Mammary epithelial cell (primary cell): Measurements from ENCODE around the gene TOX3.

Experiments used
- CTCF ChIP-seq, 2 donors: IDR thresholded peaks in 1 of 2; conservative IDR thresholded peaks in 1 of 2; 2 replicates each; pipeline ENCODE4 v1.5.1; 2011 to 2012; ENCODE audit warnings: inconsistent platforms in 2 of 2, low read length in 2 of 2, mild to moderate bottlenecking in 2 of 2, control low read depth in 1 of 2, low read depth in 1 of 2; ENCODE audit not compliant: insufficient read depth in 1 of 2; ENCODE audit errors: extremely low read depth in 1 of 2
- EZH2 ChIP-seq: IDR thresholded peaks from 2 replicates; pipeline ENCODE4 v1.6.1; 2012; ENCODE audit warnings: low read length, inconsistent platforms, borderline replicate concordance

GRCh38 chr16:52549011-52549692, 2.2 kb upstream of the TOX3 start:
- TF ChIP-seq CTCF (conservative IDR thresholded peaks at IDR 0.05 in 1 of 2, IDR thresholded peaks at IDR 0.05 in 1 of 2; ENCODE audit: extremely low read depth in 1 of 2, insufficient read depth in 1 of 2, low read depth in 1 of 2, low read length in 2 of 2) (no peak), EZH2 (no peak)
